HEK293 (cell line): ENCODE results near the gene NPM3.

ENCODE experiments used
- CTCF ChIA-PET: fragments of 350-600 bp; formaldehyde crosslinking; extraction: SDS; loops from one replicate; lab custom pipeline; 2021; ENCODE audit warnings: antibody characterized with exemption; lab: Yijun Ruan, JAX
- POLR2A ChIA-PET: fragments of 300-600 bp; formaldehyde crosslinking; extraction: SDS; loops from one replicate; lab custom pipeline; 2020; ENCODE audit warnings: antibody characterized with exemption, inconsistent platforms; lab: Yijun Ruan, JAX
- H3K27ac ChIP-seq: fragments of 200-500 bp; sonication (Bioruptor generic); 2 replicates; pipeline ENCODE4 v1.5.1; 2014; ENCODE audit warnings: low read depth, low read length, control low read depth, inconsistent platforms; ENCODE audit errors: extremely low read depth
- H3K36me3 ChIP-seq, 2 experiments: fragments of 200-500 bp in 1 of 2; sonication (Bioruptor generic) in 1 of 2; 1 replicate in 1 of 2; 2 replicates in 1 of 2; pipeline ENCODE4 v1.5.1; 2014 to 2017; ENCODE audit warnings: inconsistent platforms in 2 of 2, low read length in 2 of 2; ENCODE audit not compliant: control insufficient read depth in 2 of 2, insufficient read depth in 1 of 2
- H3K4me1 ChIP-seq: fragments of 200-500 bp; sonication (Bioruptor generic); 2 replicates; pipeline ENCODE4 v1.5.1; 2014; ENCODE audit warnings: mild to moderate bottlenecking, low read length, inconsistent platforms; ENCODE audit not compliant: control insufficient read depth, insufficient read depth
- H3K4me3 ChIP-seq: 2 replicates; pipeline ENCODE4 v1.5.1; 2011; ENCODE audit warnings: low read depth, mild to moderate bottlenecking, control low read depth, low read length, moderate library complexity
- H3K9me3 ChIP-seq: fragments of 200-500 bp; sonication (Bioruptor generic); 2 replicates; pipeline ENCODE4 v1.5.1; 2014; ENCODE audit warnings: low read depth, low read length, inconsistent platforms; ENCODE audit not compliant: control insufficient read depth, insufficient read depth
- FEZF1 ChIP-seq: fragments of 450-650 bp; formaldehyde crosslinking; IDR thresholded peaks from 2 replicates; pipeline ENCODE4 v1.5.1; 2016; ENCODE audit warnings: missing biosample characterization, missing genetic modification characterization
- OSR2 ChIP-seq: fragments of 450-650 bp; formaldehyde crosslinking; IDR thresholded peaks from 2 replicates; pipeline ENCODE4 v1.5.1; 2016; ENCODE audit warnings: missing biosample characterization, missing genetic modification characterization
- PRDM1 ChIP-seq: fragments of 450-650 bp; formaldehyde crosslinking; IDR thresholded peaks from 2 replicates; pipeline ENCODE4; 2016; ENCODE audit warnings: missing biosample characterization, missing genetic modification characterization
- SP7 ChIP-seq: fragments of 450-650 bp; formaldehyde crosslinking; IDR thresholded peaks from 2 replicates; pipeline ENCODE4 v1.5.1; 2016; ENCODE audit warnings: missing biosample characterization, missing genetic modification characterization
- ZBTB17 ChIP-seq: fragments of 450-650 bp; formaldehyde crosslinking; IDR thresholded peaks from 2 replicates; pipeline ENCODE4 v1.5.1; 2016; ENCODE audit warnings: missing biosample characterization, missing genetic modification characterization
- ZBTB21 ChIP-seq: fragments of 450-650 bp; formaldehyde crosslinking; IDR thresholded peaks from 2 replicates; pipeline ENCODE4 v1.5.1; 2017; ENCODE audit warnings: missing biosample characterization, missing genetic modification characterization
- ZBTB8A ChIP-seq: fragments of 450-650 bp; formaldehyde crosslinking; IDR thresholded peaks from 2 replicates; pipeline ENCODE4 v1.5.1; 2016; ENCODE audit warnings: missing biosample characterization, missing genetic modification characterization
- ZFHX2 ChIP-seq: fragments of 450-650 bp; formaldehyde crosslinking; conservative IDR thresholded peaks from 2 replicates; pipeline ENCODE4 v1.5.1; 2016; ENCODE audit warnings: missing biosample characterization, missing genetic modification characterization
- ZNF138 ChIP-seq: fragments of 450-650 bp; formaldehyde crosslinking; IDR thresholded peaks from 2 replicates; pipeline ENCODE4 v1.5.1; 2016; ENCODE audit warnings: missing biosample characterization, missing genetic modification characterization, borderline replicate concordance
- ZNF175 ChIP-seq: fragments of 450-650 bp; formaldehyde crosslinking; IDR thresholded peaks from 2 replicates; pipeline ENCODE4 v1.5.1; 2016; ENCODE audit warnings: missing biosample characterization, missing genetic modification characterization
- ZNF19 ChIP-seq: fragments of 450-650 bp; formaldehyde crosslinking; IDR thresholded peaks from 2 replicates; pipeline ENCODE4; 2016; ENCODE audit warnings: missing biosample characterization, missing genetic modification characterization, low read depth
- ZNF311 ChIP-seq: fragments of 450-650 bp; formaldehyde crosslinking; IDR thresholded peaks from 2 replicates; pipeline ENCODE4 v1.5.1; 2017; ENCODE audit warnings: missing biosample characterization, missing genetic modification characterization, borderline replicate concordance
- ZNF341 ChIP-seq: fragments of 450-650 bp; formaldehyde crosslinking; IDR thresholded peaks from 2 replicates; pipeline ENCODE4; 2016; ENCODE audit warnings: low read depth, missing biosample characterization, missing genetic modification characterization
- ZNF48 ChIP-seq: fragments of 450-650 bp; formaldehyde crosslinking; IDR thresholded peaks from 2 replicates; pipeline ENCODE4 v1.5.1; 2016; ENCODE audit warnings: missing biosample characterization, missing genetic modification characterization
- ZNF596 ChIP-seq: fragments of 450-650 bp; IDR thresholded peaks from 2 replicates; pipeline ENCODE4 v1.5.0; 2018; ENCODE audit warnings: missing biosample characterization, mild to moderate bottlenecking, missing genetic modification characterization, moderate library complexity
- ZNF600 ChIP-seq: fragments of 450-650 bp; formaldehyde crosslinking; IDR thresholded peaks from 2 replicates; pipeline ENCODE4 v1.5.1; 2016; ENCODE audit warnings: missing biosample characterization, missing genetic modification characterization
- ZNF837 ChIP-seq: fragments of 450-650 bp; formaldehyde crosslinking; IDR thresholded peaks from 2 replicates; pipeline ENCODE4 v1.5.1; 2016; ENCODE audit warnings: missing biosample characterization, missing genetic modification characterization
- ZSCAN23 ChIP-seq: fragments of 450-650 bp; formaldehyde crosslinking; IDR thresholded peaks from 2 replicates; pipeline ENCODE4 v1.5.1; 2016; ENCODE audit warnings: missing biosample characterization, missing genetic modification characterization
- TF ChIP-seq, protein P1 (sequence below): fragments of 450-650 bp; formaldehyde crosslinking; IDR thresholded peaks from 2 replicates; pipeline ENCODE4 v1.5.1; 2016; ENCODE audit warnings: missing biosample characterization, missing genetic modification characterization
- TF ChIP-seq, protein P2 (sequence below): fragments of 450-650 bp; formaldehyde crosslinking; IDR thresholded peaks from 2 replicates; pipeline ENCODE4 v1.5.1; 2016; ENCODE audit warnings: missing biosample characterization, missing genetic modification characterization
- TF ChIP-seq, protein P3 (sequence below): fragments of 450-650 bp; formaldehyde crosslinking; IDR thresholded peaks from 2 replicates; pipeline ENCODE4 v1.5.1; 2016; ENCODE audit warnings: missing biosample characterization, missing genetic modification characterization
- TF ChIP-seq, protein P4 (sequence below): fragments of 450-650 bp; formaldehyde crosslinking; IDR thresholded peaks from 2 replicates; pipeline ENCODE4 v1.5.0; 2017; ENCODE audit warnings: missing biosample characterization, missing genetic modification characterization, borderline replicate concordance

The NPM3 gene

DNA sequence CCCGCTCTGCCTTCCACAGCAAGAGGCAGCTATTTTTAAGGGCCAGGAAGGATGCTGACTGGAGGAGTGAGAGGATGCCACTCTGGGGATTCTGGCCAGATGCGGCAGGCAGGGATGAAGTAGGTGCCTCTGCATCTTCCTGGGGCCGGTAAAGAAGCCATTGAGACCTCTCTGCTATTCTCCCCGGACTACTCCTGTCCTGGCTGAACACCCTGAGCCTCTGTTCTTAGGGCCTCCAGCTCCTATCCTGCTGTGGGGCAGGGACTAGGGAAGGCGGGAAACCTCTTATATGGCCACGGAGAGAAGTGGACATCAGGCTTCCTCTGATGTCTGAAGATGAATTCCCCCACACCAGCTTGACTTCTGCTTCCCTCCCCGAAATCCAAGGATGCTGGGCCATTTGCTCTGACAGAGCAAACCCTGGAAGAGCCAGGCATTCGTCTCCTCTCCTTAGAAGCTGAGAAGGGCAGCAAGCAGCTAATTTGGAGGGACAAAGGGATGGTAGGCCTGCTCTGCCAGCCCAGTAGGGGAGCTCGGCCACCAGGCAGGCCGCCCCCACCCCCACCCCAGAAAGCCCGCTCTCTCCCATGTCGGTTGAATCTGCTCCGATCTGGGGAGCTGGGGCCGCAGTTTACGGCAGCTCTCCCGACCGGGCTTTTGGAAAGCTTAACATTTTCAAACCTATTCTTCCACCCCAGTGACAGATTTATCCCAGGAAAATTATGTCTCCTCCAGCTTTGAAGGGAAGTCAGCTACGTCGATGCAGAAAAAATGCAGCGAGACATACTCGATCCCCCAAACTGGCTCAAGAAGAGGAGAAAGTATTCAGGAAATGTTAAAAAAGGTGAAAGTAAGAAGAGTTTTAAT is 10.1 kb downstream of the NPM3 start:
- Histone ChIP-seq H3K9me3 (no peaks in the 10 kb centered on the region), H3K4me3 (no peak overlapping the region)
- POLR2A ChIA-PET = interaction anchor here (0.7 kb wide), 1 partner anchor 45 kb away, joined by 4 read pairs; the partner anchor contains the start of gene OGA
- CTCF ChIA-PET = interaction anchor here (0.6 to 2.4 kb wide), 5 partner anchors 9 to 170 kb away, joined by 3 to 11 read pairs (median 6); partner anchors contain the start of gene NPM3
- TF ChIP-seq ZNF341 (tag by site-specific recombination) (peak; percentile 51), FEZF1 (no peak), ZSCAN23 (no peak), PRDM1 (tag by site-specific recombination) (0 out of 2 replicates have a peak, but pooled peaks have one; percentile 6)
- TF ChIP-seq, protein P1, sequence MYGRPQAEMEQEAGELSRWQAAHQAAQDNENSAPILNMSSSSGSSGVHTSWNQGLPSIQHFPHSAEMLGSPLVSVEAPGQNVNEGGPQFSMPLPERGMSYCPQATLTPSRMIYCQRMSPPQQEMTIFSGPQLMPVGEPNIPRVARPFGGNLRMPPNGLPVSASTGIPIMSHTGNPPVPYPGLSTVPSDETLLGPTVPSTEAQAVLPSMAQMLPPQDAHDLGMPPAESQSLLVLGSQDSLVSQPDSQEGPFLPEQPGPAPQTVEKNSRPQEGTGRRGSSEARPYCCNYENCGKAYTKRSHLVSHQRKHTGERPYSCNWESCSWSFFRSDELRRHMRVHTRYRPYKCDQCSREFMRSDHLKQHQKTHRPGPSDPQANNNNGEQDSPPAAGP (tag by site-specific recombination) = no peak
- TF ChIP-seq, all 188 proteins: peak for 2
- Histone ChIP-seq H3K36me3 (no peaks in the 10 kb centered on the region), H3K27ac (no peak overlapping the region), H3K4me1 (peaks cover under 1% of the 10 kb centered on the region; the same call in 1 of the 2 replicates)

DNA sequence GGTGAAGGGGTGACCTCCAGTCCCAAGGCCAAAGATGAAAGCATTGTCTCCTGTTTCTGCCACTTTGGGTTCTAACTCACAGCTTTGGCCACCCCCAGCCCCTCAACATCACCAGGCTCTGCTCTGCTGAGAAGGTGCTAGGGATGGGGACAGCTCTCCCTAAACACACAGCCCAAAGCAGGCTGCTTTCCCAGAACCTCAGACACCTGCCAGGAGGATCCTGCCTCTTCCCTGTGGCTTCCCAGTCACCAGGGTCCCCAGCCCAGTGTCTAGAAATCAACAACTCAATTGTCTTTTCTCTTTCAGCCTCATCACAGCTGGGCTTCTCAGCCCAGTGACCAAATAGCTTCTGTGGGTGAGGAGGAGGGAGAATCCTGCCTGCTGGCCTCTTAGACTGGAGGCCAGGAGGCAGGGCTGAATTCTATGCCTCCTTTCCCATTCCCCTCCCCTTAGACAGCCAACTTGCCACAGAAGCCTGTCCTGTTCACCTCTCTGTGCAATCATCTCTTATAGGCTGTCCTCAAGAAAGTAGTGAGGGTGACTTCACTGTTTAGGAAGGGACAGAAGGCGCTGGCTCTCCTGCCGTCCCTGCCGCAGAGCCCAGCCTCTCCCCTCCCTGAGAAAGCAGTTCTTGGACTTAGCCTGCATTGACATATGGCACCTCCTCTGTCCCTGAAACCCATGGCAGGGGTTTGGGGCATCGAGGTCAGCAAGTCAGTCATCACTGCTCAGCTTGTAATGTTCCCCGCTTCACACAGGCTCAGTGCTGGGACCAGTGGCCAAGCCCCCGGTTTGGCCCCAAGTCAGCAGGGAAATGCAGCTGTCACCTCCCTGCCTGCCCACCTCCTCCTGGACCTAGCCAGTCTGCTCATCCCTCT is 11.0 kb downstream of the NPM3 start:
- no peak overlapping the region for H3K4me3 ChIP-seq
- peaks cover 7% of the 10 kb centered on the region; the same call in 1 of the 2 replicates for H3K4me1 ChIP-seq
- no peak for TF ChIP-seq ZNF596 (tag by site-specific recombination)
- TF ChIP-seq ZBTB8A (tag by site-specific recombination) = peak; percentile 54; the same call in 1 of the 2 replicates
- TF ChIP-seq, protein P2, sequence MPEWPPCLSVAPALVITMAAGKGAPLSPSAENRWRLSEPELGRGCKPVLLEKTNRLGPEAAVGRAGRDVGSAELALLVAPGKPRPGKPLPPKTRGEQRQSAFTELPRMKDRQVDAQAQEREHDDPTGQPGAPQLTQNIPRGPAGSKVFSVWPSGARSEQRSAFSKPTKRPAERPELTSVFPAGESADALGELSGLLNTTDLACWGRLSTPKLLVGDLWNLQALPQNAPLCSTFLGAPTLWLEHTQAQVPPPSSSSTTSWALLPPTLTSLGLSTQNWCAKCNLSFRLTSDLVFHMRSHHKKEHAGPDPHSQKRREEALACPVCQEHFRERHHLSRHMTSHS (tag by site-specific recombination) = no peak
- no peak for TF ChIP-seq ZNF311 (tag by site-specific recombination)
- H3K36me3 ChIP-seq = no peaks in the 10 kb centered on the region
- H3K9me3 ChIP-seq = no peaks in the 10 kb centered on the region
- POLR2A ChIA-PET = no interaction called here
- CTCF ChIA-PET = interaction anchor here (0.6 to 2.4 kb wide), 7 partner anchors 8 to 559 kb away, joined by 3 to 11 read pairs (median 3); partner anchors contain the start of gene NPM3
- no peak overlapping the region for H3K27ac ChIP-seq

DNA sequence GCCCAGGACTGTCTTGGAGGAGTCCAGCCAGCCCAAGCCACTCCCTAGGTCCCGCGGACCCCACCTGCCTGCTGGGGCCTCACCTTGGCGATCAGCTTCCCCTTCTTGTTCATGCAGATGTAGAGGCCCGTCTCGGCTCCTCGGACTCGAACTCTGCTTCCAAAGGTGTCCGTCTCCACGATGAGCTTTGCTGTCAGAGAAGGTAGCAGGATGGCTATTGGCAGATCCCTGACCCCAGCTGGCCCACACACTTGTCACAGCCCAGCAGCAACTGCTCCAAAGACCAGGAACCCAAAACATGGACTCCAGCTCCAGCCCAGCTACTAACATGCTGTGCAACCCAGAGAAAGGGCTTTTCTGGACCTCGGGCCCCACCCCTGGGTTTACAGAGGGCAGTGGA is 11.9 kb downstream of the NPM3 start:
- no peak for TF ChIP-seq ZNF600 (tag by site-specific recombination)
- no peak for TF ChIP-seq OSR2 (tag by site-specific recombination)
- TF ChIP-seq, protein P3, sequence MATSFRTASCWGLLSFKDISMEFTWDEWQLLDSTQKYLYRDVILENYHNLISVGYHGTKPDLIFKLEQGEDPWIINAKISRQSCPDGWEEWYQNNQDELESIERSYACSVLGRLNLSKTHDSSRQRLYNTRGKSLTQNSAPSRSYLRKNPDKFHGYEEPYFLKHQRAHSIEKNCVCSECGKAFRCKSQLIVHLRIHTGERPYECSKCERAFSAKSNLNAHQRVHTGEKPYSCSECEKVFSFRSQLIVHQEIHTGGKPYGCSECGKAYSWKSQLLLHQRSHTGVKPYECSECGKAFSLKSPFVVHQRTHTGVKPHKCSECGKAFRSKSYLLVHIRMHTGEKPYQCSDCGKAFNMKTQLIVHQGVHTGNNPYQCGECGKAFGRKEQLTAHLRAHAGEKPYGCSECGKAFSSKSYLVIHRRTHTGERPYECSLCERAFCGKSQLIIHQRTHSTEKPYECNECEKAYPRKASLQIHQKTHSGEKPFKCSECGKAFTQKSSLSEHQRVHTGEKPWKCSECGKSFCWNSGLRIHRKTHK = no peak
- TF ChIP-seq ZNF19 = no peak
- TF ChIP-seq ZNF48 = no peak
- TF ChIP-seq, protein P4, sequence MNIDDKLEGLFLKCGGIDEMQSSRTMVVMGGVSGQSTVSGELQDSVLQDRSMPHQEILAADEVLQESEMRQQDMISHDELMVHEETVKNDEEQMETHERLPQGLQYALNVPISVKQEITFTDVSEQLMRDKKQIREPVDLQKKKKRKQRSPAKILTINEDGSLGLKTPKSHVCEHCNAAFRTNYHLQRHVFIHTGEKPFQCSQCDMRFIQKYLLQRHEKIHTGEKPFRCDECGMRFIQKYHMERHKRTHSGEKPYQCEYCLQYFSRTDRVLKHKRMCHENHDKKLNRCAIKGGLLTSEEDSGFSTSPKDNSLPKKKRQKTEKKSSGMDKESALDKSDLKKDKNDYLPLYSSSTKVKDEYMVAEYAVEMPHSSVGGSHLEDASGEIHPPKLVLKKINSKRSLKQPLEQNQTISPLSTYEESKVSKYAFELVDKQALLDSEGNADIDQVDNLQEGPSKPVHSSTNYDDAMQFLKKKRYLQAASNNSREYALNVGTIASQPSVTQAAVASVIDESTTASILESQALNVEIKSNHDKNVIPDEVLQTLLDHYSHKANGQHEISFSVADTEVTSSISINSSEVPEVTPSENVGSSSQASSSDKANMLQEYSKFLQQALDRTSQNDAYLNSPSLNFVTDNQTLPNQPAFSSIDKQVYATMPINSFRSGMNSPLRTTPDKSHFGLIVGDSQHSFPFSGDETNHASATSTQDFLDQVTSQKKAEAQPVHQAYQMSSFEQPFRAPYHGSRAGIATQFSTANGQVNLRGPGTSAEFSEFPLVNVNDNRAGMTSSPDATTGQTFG (tag by site-specific recombination) = no peak
- TF ChIP-seq ZBTB21 (tag by site-specific recombination) = no peak
- no peak for TF ChIP-seq ZBTB17 (tag by site-specific recombination)
- no peak for TF ChIP-seq ZNF175
- TF ChIP-seq ZNF138 (tag by site-specific recombination) = no peak
- TF ChIP-seq ZFHX2 (tag by site-specific recombination) = no peak
- no peak for TF ChIP-seq ZNF837 (tag by site-specific recombination)
- TF ChIP-seq SP7 = no peak
- Histone ChIP-seq H3K27ac (no peak overlapping the region), H3K4me3 (no peak overlapping the region), H3K9me3 (no peaks in the 10 kb centered on the region), H3K4me1 (peaks cover 9% of the 10 kb centered on the region; the same call in 1 of the 2 replicates), H3K36me3 (no peaks in the 10 kb centered on the region)
- CTCF ChIA-PET = interaction anchor here (0.6 to 2.4 kb wide), 7 partner anchors 9 to 558 kb away, joined by 3 to 11 read pairs (median 3); partner anchors contain the start of gene NPM3
- POLR2A ChIA-PET = no interaction called here
